AG09319 (cell line): ENCODE measurements around the gene LTBP2.

ENCODE experiments used
- DNase-seq: peaks from one replicate; pipeline ENCODE4 v3.0.0-alpha.2; 2010; ENCODE audit warnings: low read depth; ENCODE audit errors: extremely low read depth
- CTCF ChIP-seq: IDR thresholded peaks from 2 replicates; pipeline ENCODE4 v1.5.1; 2011; ENCODE audit warnings: low read depth, mild to moderate bottlenecking, inconsistent platforms, low read length, moderate library complexity

LTBP2 gene

GRCh38 chr14:74595006-74595735 is 16.9 kb downstream of the LTBP2 start:
- peak; percentile 75 for DNase-seq
- TF ChIP-seq CTCF = no peak

- no peak for DNase-seq
- no peak for TF ChIP-seq CTCF
These were observed 17.4 kb downstream of the LTBP2 start for GRCh38 chr14:74594606-74595005.

GRCh38 chr14:74594029-74594428 is 18.0 kb downstream of the LTBP2 start:
- no peak for TF ChIP-seq CTCF
- no peak for DNase-seq

GRCh38 chr14:74593241-74593953 is 18.6 kb downstream of the LTBP2 start:
- no peak for TF ChIP-seq CTCF
- DNase-seq = no peak

GRCh38 chr14:74592476-74593201 is 19.4 kb downstream of the LTBP2 start:
- no peak for DNase-seq
- TF ChIP-seq CTCF = no peak

GRCh38 chr14:74591899-74592298 is 20.1 kb downstream of the LTBP2 start:
- TF ChIP-seq CTCF = no peak
- no peak for DNase-seq

- no peak for DNase-seq
- no peak for TF ChIP-seq CTCF
These were observed 20.6 kb downstream of the LTBP2 start for GRCh38 chr14:74591394-74591793.
